ENCODE measurements around the gene CAVIN2.

Gene CAVIN2

GRCh38 chr2:191846515-191847476 is at the start of gene CAVIN2:
CAVIN2 (minus strand) TSS chr2:191847088; CDS start chr2:191846925, 163 bp downstream.
- Histone ChIP-seq H2AFZ (ENCODE audit: low read length) (no peak within 1 kb of the TSS), H3K27me3 (ENCODE audit: insufficient read depth, low read length, poor library complexity, severe bottlenecking) (no peaks in the 10 kb centered on the region), H3K36me3 (ENCODE audit: insufficient read depth, low read length) (no peaks in the 10 kb centered on the region), H3K4me2 (ENCODE audit: low read depth, low read length, poor library complexity, severe bottlenecking) (no peak within 1 kb of the TSS), H3K79me2 (ENCODE audit: insufficient read depth, low read length) (no peaks in the 10 kb centered on the region), H3K9ac (ENCODE audit: low read depth, low read length, poor library complexity, severe bottlenecking) (no peak within 1 kb of the TSS), H3K4me1 (ENCODE audit: insufficient read depth, low read length, poor library complexity, severe bottlenecking) (no peaks in the 10 kb centered on the region), H3K4me3 (ENCODE audit: low read length, poor library complexity, severe bottlenecking) (no peak within 1 kb of the TSS), H4K20me1 (ENCODE audit: insufficient read depth, low read length, poor library complexity, severe bottlenecking) (no peaks in the 10 kb centered on the region), H3K9me2 (replicated peaks; ENCODE audit: low read depth, low read length) (no peaks in the 10 kb centered on the region), H3F3A (ENCODE audit: low read depth) (no peaks in the 10 kb centered on the region), H3K9me3 (ENCODE audit: insufficient read depth, low read depth, low read length) (no peaks in the 10 kb centered on the region)
- TF ChIP-seq EZH2phosphoT487 (IDR thresholded peaks at IDR 0.05; ENCODE audit: borderline replicate concordance) = no peak
- no peak for TF ChIP-seq CTCF (conservative IDR thresholded peaks at IDR 0.05; ENCODE audit: low read length)

- H2AFZ ChIP-seq (ENCODE audit: low read length) = no peak overlapping the region
Measured at GRCh38 chr2:191895743-191896142, 48.9 kb upstream of the CAVIN2 start.

GRCh38 chr2:191895195-191895594 is 48.3 kb upstream of the CAVIN2 start:
- Histone ChIP-seq H3K27me3 (ENCODE audit: insufficient read depth, low read length, poor library complexity, severe bottlenecking) (no peaks in the 10 kb centered on the region), H3K4me3 (ENCODE audit: low read length, poor library complexity, severe bottlenecking) (no peak overlapping the region), H4K20me1 (ENCODE audit: insufficient read depth, low read length, poor library complexity, severe bottlenecking) (no peaks in the 10 kb centered on the region), H3K9me2 (replicated peaks; ENCODE audit: low read depth, low read length) (no peaks in the 10 kb centered on the region), H3F3A (ENCODE audit: low read depth) (no peaks in the 10 kb centered on the region), H3K79me2 (ENCODE audit: insufficient read depth, low read length) (no peaks in the 10 kb centered on the region), H3K4me1 (ENCODE audit: insufficient read depth, low read length, poor library complexity, severe bottlenecking) (no peaks in the 10 kb centered on the region), H3K4me2 (ENCODE audit: low read depth, low read length, poor library complexity, severe bottlenecking) (no peak overlapping the region), H3K9ac (ENCODE audit: low read depth, low read length, poor library complexity, severe bottlenecking) (no peak overlapping the region), H2AFZ (ENCODE audit: low read length) (no peak overlapping the region), H3K36me3 (ENCODE audit: insufficient read depth, low read length) (no peaks in the 10 kb centered on the region), H3K9me3 (ENCODE audit: insufficient read depth, low read depth, low read length) (no peaks in the 10 kb centered on the region)
- TF ChIP-seq EZH2phosphoT487 (IDR thresholded peaks at IDR 0.05; ENCODE audit: borderline replicate concordance) (no peak), CTCF (conservative IDR thresholded peaks at IDR 0.05; ENCODE audit: low read length) (no peak)

More at GRCh38 chr2:191895743-191896142, 48.9 kb upstream of the CAVIN2 start:
- Histone ChIP-seq H3K27me3 (ENCODE audit: insufficient read depth, low read length, poor library complexity, severe bottlenecking) (no peaks in the 10 kb centered on the region), H3K9me2 (replicated peaks; ENCODE audit: low read depth, low read length) (no peaks in the 10 kb centered on the region), H3K4me1 (ENCODE audit: insufficient read depth, low read length, poor library complexity, severe bottlenecking) (no peaks in the 10 kb centered on the region), H3K9me3 (ENCODE audit: insufficient read depth, low read depth, low read length) (no peaks in the 10 kb centered on the region), H4K20me1 (ENCODE audit: insufficient read depth, low read length, poor library complexity, severe bottlenecking) (no peaks in the 10 kb centered on the region), H3K79me2 (ENCODE audit: insufficient read depth, low read length) (no peaks in the 10 kb centered on the region), H3K36me3 (ENCODE audit: insufficient read depth, low read length) (no peaks in the 10 kb centered on the region), H3K9ac (ENCODE audit: low read depth, low read length, poor library complexity, severe bottlenecking) (no peak overlapping the region), H3K4me2 (ENCODE audit: low read depth, low read length, poor library complexity, severe bottlenecking) (no peak overlapping the region), H3F3A (ENCODE audit: low read depth) (no peaks in the 10 kb centered on the region), H3K4me3 (ENCODE audit: low read length, poor library complexity, severe bottlenecking) (no peak overlapping the region)
- no peak for TF ChIP-seq CTCF (conservative IDR thresholded peaks at IDR 0.05; ENCODE audit: low read length)
- TF ChIP-seq EZH2phosphoT487 (IDR thresholded peaks at IDR 0.05; ENCODE audit: borderline replicate concordance) = no peak
